ENCODE measurements around the gene TMPRSS11D.

GRCh38 chr4:67909905-67910584 is 26.2 kb upstream of the TMPRSS11D start:
- peak; percentile 40 to 63 for TF ChIP-seq CTCF (conservative IDR thresholded peaks at IDR 0.05 in 1 of 2, IDR thresholded peaks at IDR 0.05 in 1 of 2; ENCODE audit: low read depth in 1 of 2, low read length in 2 of 2)
- TF ChIP-seq EZH2 (IDR thresholded peaks at IDR 0.05; ENCODE audit: low read length, missing control alignments), result no peak
